Measurements from ENCODE around the gene PPP2R1A. TPM values are rescaled to one million over a fixed set of nuclear protein-coding genes. Genes with fewer than 3 reads are reported as not detected.

PPP2R1A gene
- total and polyA plus RNA-seq, 2 of the 13 experiments (the other 11 are each of a cell fraction or from before 2014, with no cell fraction given) = 86.7 to 130 TPM

GRCh38 chr19:52188822-52189734, 774 bp upstream of the PPP2R1A start (continued):
- peak; percentile 11; the same call in 1 of the 2 replicates for TF ChIP-seq MXD3 (CRISPR knock-in tag; IDR thresholded peaks at IDR 0.05)
- TF ChIP-seq NFATC3 (CRISPR knock-in tag; IDR thresholded peaks at IDR 0.05) = no peak
- no peak for TF ChIP-seq ZNF446 (CRISPR knock-in tag; IDR thresholded peaks at IDR 0.05)
- TF ChIP-seq, protein P1, sequence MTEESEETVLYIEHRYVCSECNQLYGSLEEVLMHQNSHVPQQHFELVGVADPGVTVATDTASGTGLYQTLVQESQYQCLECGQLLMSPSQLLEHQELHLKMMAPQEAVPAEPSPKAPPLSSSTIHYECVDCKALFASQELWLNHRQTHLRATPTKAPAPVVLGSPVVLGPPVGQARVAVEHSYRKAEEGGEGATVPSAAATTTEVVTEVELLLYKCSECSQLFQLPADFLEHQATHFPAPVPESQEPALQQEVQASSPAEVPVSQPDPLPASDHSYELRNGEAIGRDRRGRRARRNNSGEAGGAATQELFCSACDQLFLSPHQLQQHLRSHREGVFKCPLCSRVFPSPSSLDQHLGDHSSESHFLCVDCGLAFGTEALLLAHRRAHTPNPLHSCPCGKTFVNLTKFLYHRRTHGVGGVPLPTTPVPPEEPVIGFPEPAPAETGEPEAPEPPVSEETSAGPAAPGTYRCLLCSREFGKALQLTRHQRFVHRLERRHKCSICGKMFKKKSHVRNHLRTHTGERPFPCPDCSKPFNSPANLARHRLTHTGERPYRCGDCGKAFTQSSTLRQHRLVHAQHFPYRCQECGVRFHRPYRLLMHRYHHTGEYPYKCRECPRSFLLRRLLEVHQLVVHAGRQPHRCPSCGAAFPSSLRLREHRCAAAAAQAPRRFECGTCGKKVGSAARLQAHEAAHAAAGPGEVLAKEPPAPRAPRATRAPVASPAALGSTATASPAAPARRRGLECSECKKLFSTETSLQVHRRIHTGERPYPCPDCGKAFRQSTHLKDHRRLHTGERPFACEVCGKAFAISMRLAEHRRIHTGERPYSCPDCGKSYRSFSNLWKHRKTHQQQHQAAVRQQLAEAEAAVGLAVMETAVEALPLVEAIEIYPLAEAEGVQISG (CRISPR knock-in tag; IDR thresholded peaks at IDR 0.05) = peak; percentile 24; the same call in 1 of the 2 replicates
- no peak for TF ChIP-seq IKZF1 (IDR thresholded peaks at IDR 0.05)
- TF ChIP-seq ZNF263 (CRISPR knock-in tag; IDR thresholded peaks at IDR 0.05) = no peak
- TF ChIP-seq AHR (CRISPR knock-in tag; IDR thresholded peaks at IDR 0.05) = no peak
- no peak for TF ChIP-seq MBNL3 (CRISPR knock-in tag; conservative IDR thresholded peaks at IDR 0.05)
- TF ChIP-seq ZNF530 (CRISPR knock-in tag; IDR thresholded peaks at IDR 0.05; ENCODE audit: low read depth) = no peak
- no peak for TF ChIP-seq SMAD3 (CRISPR knock-in tag; IDR thresholded peaks at IDR 0.05)
- no peak for TF ChIP-seq IKZF5 (CRISPR knock-in tag; IDR thresholded peaks at IDR 0.05)
- peak; percentile 64; the same call in 1 of the 2 replicates for TF ChIP-seq DRAP1 (CRISPR knock-in tag; IDR thresholded peaks at IDR 0.05)
- TF ChIP-seq RFXANK (CRISPR knock-in tag; IDR thresholded peaks at IDR 0.05) = no peak
- no peak for TF ChIP-seq ARHGAP35 (CRISPR knock-in tag; IDR thresholded peaks at IDR 0.05; ENCODE audit: borderline replicate concordance)
- TF ChIP-seq ZNF674 (CRISPR knock-in tag; IDR thresholded peaks at IDR 0.05; ENCODE audit: low read depth) = no peak
- TF ChIP-seq POLR2A (IDR thresholded peaks at IDR 0.05; ENCODE audit: insufficient read depth in 1 of 2, low read depth in 2 of 2, low read length in 2 of 2) = peak; percentile 69 to 92
- peak; percentile 89 for TF ChIP-seq POLR2AphosphoS5 (IDR thresholded peaks at IDR 0.05; ENCODE audit: low read depth, low read length)
- no peak for TF ChIP-seq POGZ (CRISPR knock-in tag; IDR thresholded peaks at IDR 0.05)
- peak; percentile 9; the same call in 1 of the 2 replicates for TF ChIP-seq CTCF (CRISPR knock-in tag; IDR thresholded peaks at IDR 0.05)
- no peak for TF ChIP-seq ZNF230 (CRISPR knock-in tag; IDR thresholded peaks at IDR 0.05)
- TF ChIP-seq PHF8 (CRISPR knock-in tag; IDR thresholded peaks at IDR 0.05) = 0 out of 2 replicates have a peak, but pooled peaks have one; percentile 48
- no peak for TF ChIP-seq GABPA (IDR thresholded peaks at IDR 0.05; ENCODE audit: low read depth, low read length)
- TF ChIP-seq GABPA (CRISPR knock-in tag; IDR thresholded peaks at IDR 0.05; ENCODE audit: low read depth) = no peak
- TF ChIP-seq LCORL (IDR thresholded peaks at IDR 0.05) = peak; percentile 29; the same call in 1 of the 2 replicates
- peak; percentile 52; the same call in 1 of the 2 replicates for TF ChIP-seq LCORL (CRISPR knock-in tag; IDR thresholded peaks at IDR 0.05)

Measured in HepG2 (cell line).